Fibroblast of lung (primary cell): ENCODE data around the gene MAP3K2.

Experiments
- EZH2 ChIP-seq: IDR thresholded peaks from 2 replicates; pipeline ENCODE4 v1.5.1; 2012; ENCODE audit warnings: low read length, control low read depth, mild to moderate bottlenecking; ENCODE audit errors: missing control alignments
- TF ChIP-seq, protein P1 (sequence below), 2 donors: IDR thresholded peaks in 1 of 2; conservative IDR thresholded peaks in 1 of 2; 1 replicate in 1 of 2; 2 replicates in 1 of 2; pipeline ENCODE4 v1.5.1; 2011 to 2012; ENCODE audit warnings: low read length in 2 of 2, control low read depth in 1 of 2, inconsistent platforms in 1 of 2, low read depth in 1 of 2, mild to moderate bottlenecking in 1 of 2

DNA sequence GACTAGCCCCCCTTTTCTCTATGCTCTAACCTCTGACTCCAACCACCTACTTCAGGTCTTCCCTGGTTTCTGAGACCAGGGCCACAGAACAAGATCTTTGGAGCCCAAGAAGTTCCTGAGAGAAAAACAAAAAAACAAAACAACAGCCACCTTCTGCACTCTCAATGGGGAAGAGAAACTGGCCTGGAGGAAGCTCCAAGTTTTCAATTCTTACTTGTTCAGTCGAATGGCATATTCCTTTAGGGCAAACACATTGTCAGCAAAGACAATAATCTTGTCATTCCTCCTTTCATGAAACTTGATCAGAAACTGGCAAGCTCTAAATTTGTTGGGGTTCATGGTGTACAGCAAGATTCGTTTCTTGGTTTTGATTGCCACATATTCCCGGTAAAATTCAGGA is 108.8 kb downstream of the MAP3K2 start:
- TF ChIP-seq, protein P1, sequence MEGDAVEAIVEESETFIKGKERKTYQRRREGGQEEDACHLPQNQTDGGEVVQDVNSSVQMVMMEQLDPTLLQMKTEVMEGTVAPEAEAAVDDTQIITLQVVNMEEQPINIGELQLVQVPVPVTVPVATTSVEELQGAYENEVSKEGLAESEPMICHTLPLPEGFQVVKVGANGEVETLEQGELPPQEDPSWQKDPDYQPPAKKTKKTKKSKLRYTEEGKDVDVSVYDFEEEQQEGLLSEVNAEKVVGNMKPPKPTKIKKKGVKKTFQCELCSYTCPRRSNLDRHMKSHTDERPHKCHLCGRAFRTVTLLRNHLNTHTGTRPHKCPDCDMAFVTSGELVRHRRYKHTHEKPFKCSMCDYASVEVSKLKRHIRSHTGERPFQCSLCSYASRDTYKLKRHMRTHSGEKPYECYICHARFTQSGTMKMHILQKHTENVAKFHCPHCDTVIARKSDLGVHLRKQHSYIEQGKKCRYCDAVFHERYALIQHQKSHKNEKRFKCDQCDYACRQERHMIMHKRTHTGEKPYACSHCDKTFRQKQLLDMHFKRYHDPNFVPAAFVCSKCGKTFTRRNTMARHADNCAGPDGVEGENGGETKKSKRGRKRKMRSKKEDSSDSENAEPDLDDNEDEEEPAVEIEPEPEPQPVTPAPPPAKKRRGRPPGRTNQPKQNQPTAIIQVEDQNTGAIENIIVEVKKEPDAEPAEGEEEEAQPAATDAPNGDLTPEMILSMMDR (conservative IDR thresholded peaks at IDR 0.05 in 1 of 2, IDR thresholded peaks at IDR 0.05 in 1 of 2; ENCODE audit: low read depth in 1 of 2, low read length in 2 of 2), result no peak
- no peak for TF ChIP-seq EZH2
